Fibroblast of mammary gland (primary cell): Measurements from ENCODE around the gene SPATA22.

Experiments used
- DNase-seq: peaks from one replicate; pipeline ENCODE4 v3.0.0-alpha.2; 2010; ENCODE audit warnings: low read depth
- H3K4me3 ChIP-seq: 2 replicates; pipeline ENCODE4 v1.5.1; 2011; ENCODE audit warnings: low read depth, mild to moderate bottlenecking, low read length, moderate library complexity; ENCODE audit not compliant: control insufficient read depth
- TF ChIP-seq, protein P1 (sequence below): conservative IDR thresholded peaks from 2 replicates; pipeline ENCODE4 v1.5.1; 2011; ENCODE audit warnings: low read depth, low read length, inconsistent platforms; ENCODE audit not compliant: control insufficient read depth, insufficient read depth

The SPATA22 gene

DNA sequence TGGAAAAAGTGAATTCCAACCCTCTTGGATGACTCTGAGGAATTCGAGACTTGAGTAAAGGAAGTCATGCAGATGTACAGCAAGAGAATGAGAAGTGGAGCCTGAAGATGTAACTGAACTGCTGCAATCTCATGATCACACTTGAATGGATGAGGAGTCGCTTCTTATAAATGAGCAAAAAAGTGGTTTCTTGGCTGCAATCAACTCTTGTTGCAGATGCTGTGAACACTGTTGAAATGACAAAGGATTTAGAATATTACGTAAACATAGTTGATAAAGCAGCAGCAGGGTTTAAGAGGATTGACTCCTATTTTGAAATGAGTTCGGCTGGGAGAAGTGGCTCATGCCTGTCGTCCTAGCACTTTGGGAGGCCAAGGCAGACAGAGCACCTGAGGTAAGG lies 29.7 kb upstream of the SPATA22 start:
- no peak overlapping the region for H3K4me3 ChIP-seq
- DNase-seq: peak; percentile 10
- TF ChIP-seq, protein P1, sequence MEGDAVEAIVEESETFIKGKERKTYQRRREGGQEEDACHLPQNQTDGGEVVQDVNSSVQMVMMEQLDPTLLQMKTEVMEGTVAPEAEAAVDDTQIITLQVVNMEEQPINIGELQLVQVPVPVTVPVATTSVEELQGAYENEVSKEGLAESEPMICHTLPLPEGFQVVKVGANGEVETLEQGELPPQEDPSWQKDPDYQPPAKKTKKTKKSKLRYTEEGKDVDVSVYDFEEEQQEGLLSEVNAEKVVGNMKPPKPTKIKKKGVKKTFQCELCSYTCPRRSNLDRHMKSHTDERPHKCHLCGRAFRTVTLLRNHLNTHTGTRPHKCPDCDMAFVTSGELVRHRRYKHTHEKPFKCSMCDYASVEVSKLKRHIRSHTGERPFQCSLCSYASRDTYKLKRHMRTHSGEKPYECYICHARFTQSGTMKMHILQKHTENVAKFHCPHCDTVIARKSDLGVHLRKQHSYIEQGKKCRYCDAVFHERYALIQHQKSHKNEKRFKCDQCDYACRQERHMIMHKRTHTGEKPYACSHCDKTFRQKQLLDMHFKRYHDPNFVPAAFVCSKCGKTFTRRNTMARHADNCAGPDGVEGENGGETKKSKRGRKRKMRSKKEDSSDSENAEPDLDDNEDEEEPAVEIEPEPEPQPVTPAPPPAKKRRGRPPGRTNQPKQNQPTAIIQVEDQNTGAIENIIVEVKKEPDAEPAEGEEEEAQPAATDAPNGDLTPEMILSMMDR: no peak

DNA sequence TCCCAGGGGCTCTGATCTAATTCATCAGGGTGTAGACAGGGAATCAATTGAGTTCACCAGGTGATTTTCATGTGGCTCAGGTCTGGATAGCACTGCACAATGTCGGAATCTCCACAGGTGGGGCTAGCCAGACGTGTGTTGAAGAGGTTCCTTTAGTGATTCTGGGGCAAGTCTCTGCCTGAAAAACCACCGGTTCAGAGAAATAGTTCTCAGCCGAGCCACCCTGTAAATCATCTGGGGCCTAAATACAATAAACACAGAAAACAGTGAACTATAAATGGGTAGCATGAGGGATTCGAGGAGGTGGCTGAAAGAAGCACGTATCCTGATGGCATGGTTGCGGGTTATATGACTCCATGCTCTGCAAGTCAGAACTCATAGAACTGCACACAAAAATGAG lies 25.5 kb upstream of the SPATA22 start:
- H3K4me3 ChIP-seq: no peak overlapping the region
- no peak for DNase-seq
- TF ChIP-seq, protein P1: no peak

DNA sequence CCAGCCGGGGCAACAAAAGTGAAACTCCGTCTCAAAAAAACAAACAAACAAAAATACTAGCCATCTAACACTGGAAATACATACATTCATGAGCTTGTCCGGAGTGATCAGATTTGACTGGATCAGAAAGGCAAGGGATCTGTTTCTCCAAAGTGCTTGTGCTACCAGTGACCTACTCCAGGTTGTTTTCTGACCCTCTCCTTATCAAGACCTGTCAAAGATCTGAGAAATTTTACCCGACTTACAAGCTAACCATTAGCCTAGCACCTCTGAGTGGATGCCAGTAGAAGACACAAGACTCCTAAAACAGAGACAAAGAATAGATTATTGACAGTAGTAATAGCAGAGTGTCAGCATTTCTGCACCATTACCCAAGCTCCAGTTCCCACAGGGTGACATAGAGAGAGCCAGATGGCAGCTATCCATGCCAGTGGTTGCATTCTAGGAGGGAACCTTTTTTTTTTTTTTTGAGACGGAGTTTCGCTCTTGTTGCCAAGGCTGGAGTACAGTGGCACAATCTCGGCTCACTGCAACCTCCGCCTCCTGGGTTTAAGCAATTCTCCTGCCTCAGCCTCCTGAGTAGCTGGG lies 14.0 kb upstream of the SPATA22 start:
- no peak for DNase-seq
- TF ChIP-seq, protein P1: no peak
- H3K4me3 ChIP-seq: no peak overlapping the region

DNA sequence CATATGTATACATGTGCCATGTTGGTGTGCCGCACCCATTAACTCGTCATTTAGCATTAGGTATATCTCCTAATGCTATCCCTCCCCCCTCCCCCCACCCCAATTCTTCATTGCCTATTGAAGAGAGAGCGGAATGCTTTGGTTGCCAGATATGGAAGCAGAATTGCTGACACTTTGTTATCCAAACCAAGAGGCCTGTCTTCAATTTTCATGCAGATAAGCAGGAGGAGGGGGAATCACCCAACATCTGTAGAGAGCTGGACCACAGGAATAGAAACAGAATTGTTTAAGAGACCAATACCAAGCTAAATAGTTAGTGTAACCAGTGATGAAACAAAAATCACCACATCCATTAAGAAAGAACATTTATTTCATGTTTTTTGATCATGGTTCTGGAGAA lies 11.2 kb upstream of the SPATA22 start:
- no peak overlapping the region for H3K4me3 ChIP-seq
- TF ChIP-seq, protein P1: no peak
- no peak for DNase-seq

DNA sequence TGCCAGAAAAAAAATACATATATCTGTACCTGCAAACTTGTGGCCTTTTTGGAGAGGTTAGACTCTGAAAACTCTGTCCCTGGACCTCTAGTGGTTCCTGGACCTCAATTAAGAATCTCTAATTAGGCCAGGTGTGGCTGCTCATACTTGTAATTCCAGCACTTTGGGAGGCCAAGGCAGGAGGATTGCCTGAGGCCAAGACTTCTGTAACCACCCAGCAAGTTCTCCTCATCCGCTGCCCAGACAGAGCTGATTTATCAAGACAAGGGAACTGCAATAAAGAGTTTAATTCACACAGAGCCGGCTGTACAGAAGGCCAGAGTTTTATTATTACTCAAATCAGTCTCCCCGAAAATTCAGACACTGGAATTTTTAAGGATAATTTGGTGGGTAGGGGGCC lies 8.4 kb upstream of the SPATA22 start:
- TF ChIP-seq, protein P1: no peak
- no peak for DNase-seq

DNA sequence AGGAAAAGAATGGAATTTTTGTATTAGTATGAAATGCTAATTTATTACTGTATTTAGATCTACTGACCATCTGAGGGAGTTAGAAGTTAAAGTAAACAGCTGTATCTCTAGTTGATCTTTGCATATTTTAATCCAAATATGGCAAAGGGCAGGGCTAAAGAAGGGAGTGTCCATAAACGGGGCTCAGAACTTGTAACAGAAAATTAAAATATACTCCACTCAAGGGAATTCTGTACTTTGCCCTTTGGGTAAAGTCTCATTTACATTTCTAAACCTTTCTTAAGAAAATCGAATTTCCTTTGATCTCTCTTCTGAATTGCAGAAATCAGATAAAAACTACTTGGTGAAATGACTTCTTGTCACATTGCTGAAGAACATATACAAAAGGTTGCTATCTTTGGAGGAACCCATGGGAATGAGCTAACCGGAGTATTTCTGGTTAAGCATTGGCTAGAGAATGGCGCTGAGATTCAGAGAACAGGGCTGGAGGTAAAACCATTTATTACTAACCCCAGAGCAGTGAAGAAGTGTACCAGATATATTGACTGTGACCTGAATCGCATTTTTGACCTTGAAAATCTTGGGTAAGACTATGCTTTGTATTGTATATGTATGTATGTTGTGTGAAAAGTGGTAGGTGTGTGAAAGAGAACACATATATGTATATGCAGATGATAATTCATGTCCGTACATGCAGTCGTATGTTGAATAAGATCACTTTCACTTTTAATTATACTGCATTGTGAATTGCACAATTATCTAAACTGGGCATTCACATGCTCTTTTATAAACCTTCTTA lies 4.4 kb upstream of the SPATA22 start, which contains the start of gene ASPA:
Gene ASPA (plus strand): TSS at position 186 of the 799 bp plus-strand sequence. CDS start 163 bp downstream, at position 349.
- TF ChIP-seq, protein P1: no peak
- peak; percentile 46 for DNase-seq
- peak within 1 kb of the TSS; percentile 10 for H3K4me3 ChIP-seq

More for the DNA sequence above, 8.4 kb upstream of the SPATA22 start:
- no peak overlapping the region for H3K4me3 ChIP-seq

DNA sequence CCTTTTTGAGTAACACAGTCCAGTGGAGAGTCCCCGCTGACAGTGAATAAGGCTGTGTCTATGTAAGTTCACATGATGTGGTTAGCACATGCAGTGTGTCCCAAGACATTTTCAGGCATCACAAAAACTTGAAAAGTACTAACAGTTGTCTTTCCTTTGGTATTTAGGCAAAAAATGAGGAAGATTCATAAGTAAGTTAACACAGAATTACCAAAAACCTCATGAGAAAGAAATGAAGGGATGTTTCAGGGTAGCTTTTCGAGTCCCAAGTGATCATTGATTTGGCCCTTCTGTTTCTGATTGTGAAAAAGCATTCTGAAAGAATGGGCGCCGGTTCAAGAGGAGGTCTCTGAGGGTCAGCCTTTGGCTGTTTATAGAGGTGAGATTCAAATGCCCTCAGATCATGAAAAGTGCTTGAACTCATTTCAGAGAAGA lies 3.6 kb upstream of the SPATA22 start:
- TF ChIP-seq, protein P1: no peak
- DNase-seq: peak; percentile 4
- H3K4me3 ChIP-seq: no peak overlapping the region
